Germinal center (tissue), 1 donor: ENCODE measurements around the gene FARS2.

Experiments
- DNase-seq: peaks from one replicate; pipeline ENCODE4 v3.0.0; 2012; ENCODE audit warnings: mixed read lengths, low spot score

The FARS2 gene

GRCh38 chr6:5762561-5762968 is 501.3 kb downstream of the FARS2 start:
- DNase-seq: no peak

GRCh38 chr6:5763407-5763806 is 502.1 kb downstream of the FARS2 start:
- no peak for DNase-seq

GRCh38 chr6:5763871-5764270 is 502.6 kb downstream of the FARS2 start:
- DNase-seq: peak; percentile 59

- no peak for DNase-seq
Observed at GRCh38 chr6:5764401-5764955, 503.2 kb downstream of the FARS2 start.

GRCh38 chr6:5765141-5765760 is 503.9 kb downstream of the FARS2 start:
- DNase-seq: no peak

GRCh38 chr6:5766260-5766659 is 504.9 kb downstream of the FARS2 start:
- peak; percentile 27 for DNase-seq

- no peak for DNase-seq
Observed at GRCh38 chr6:5767471-5767870, 506.2 kb downstream of the FARS2 start.

GRCh38 chr6:5771211-5771610 is 509.9 kb downstream of the FARS2 start:
- DNase-seq: no peak

GRCh38 chr6:5771759-5772390 is 510.6 kb downstream of the FARS2 start:
- DNase-seq: no peak

- no peak for DNase-seq
Observed at GRCh38 chr6:5772408-5773120, 511.3 kb downstream of the FARS2 start.

- no peak for DNase-seq
Observed at GRCh38 chr6:5776104-5776503, 514.8 kb downstream of the FARS2 start.

- DNase-seq: no peak
Observed at GRCh38 chr6:5776706-5777390, 515.5 kb downstream of the FARS2 start.

GRCh38 chr6:5778317-5778857 is 517.1 kb downstream of the FARS2 start:
- DNase-seq: no peak

- DNase-seq: no peak
Observed at GRCh38 chr6:5778906-5779305, 517.6 kb downstream of the FARS2 start.

GRCh38 chr6:5781019-5781418 is 519.7 kb downstream of the FARS2 start:
- no peak for DNase-seq

GRCh38 chr6:5781966-5782556 is 520.7 kb downstream of the FARS2 start:
- no peak for DNase-seq

GRCh38 chr6:5782783-5783547 is 521.7 kb downstream of the FARS2 start:
- no peak for DNase-seq

GRCh38 chr6:5783584-5784089 is 522.3 kb downstream of the FARS2 start:
- no peak for DNase-seq

- no peak for DNase-seq
Observed at GRCh38 chr6:5785249-5785648, 523.9 kb downstream of the FARS2 start.

- no peak for DNase-seq
Observed at GRCh38 chr6:5786321-5786968, 525.1 kb downstream of the FARS2 start.
